Adrenal gland (tissue), 5 donors: ENCODE data around the gene FGF14.

Source experiments
- CTCF ChIP-seq, 6 experiments: fragments of 450-650 bp in 4 of 6; fragments of 200-600 bp in 2 of 6; sonication (generic) in 1 of 6; IDR thresholded peaks; 1 replicate in 5 of 6; 2 replicates in 1 of 6; pipeline versions ENCODE4 v1.5.1 to v1.8.0; 2016 to 2021; ENCODE audit warnings: antibody characterized with exemption in 6 of 6, mild to moderate bottlenecking in 2 of 6, moderate library complexity in 1 of 6
- POLR2A ChIP-seq, 2 donors: fragments of 450-650 bp; IDR thresholded peaks; one replicate each; pipeline ENCODE4 v1.6.1; 2017; ENCODE audit warnings: antibody characterized with exemption in 2 of 2, mild to moderate bottlenecking in 2 of 2, moderate library complexity in 1 of 2
- donor health status: DM: no; HTN: no; CAD: no.

- TF ChIP-seq CTCF (IDR thresholded peaks at IDR 0.05): no peak
- no peak for TF ChIP-seq POLR2A (IDR thresholded peaks at IDR 0.05)
Observed at GRCh38 chr13:101846701-101847100, 555.1 kb downstream of the FGF14 start.
